Thoracic aorta (tissue), 2 donors: ENCODE data around the gene COPS9. TPM values are rescaled to one million over a fixed set of nuclear protein-coding genes. Genes with fewer than 3 reads are reported as not detected.

Experiments used
- ATAC-seq: fragments of 150-250 bp; one replicate; pipeline ENCODE4 v1.8.0; 2017; ENCODE audit warnings: low read depth; ENCODE audit not compliant: insufficient number of reproducible peaks, low FRiP score
- DNase-seq: peaks from one replicate; pipeline ENCODE4 v3.0.0-alpha.2; 2020; ENCODE audit warnings: low spot score
- H3K27ac ChIP-seq, 2 donors: fragments of 200-600 bp; sonication (generic); 1 replicate in 1 of 2; 2 replicates in 1 of 2; pipeline ENCODE4 v1.5.1; 2016; ENCODE audit warnings: mild to moderate bottlenecking in 2 of 2, moderate library complexity in 2 of 2
- H3K27me3 ChIP-seq: fragments of 200-600 bp; sonication (generic); replicated peaks from 2 replicates; pipeline ENCODE4 v1.6.0; 2016; ENCODE audit warnings: mild to moderate bottlenecking; ENCODE audit not compliant: insufficient read depth
- H3K36me3 ChIP-seq: fragments of 200-600 bp; sonication (generic); one replicate; pipeline ENCODE4 v1.5.1; 2016
- H3K4me1 ChIP-seq, 2 donors: fragments of 200-600 bp; sonication (generic); 1 replicate in 1 of 2; 2 replicates in 1 of 2; pipeline versions ENCODE4 v1.5.1 to v1.6.0; 2016; ENCODE audit warnings: low read depth in 2 of 2, mild to moderate bottlenecking in 1 of 2; ENCODE audit not compliant: control insufficient read depth in 1 of 2
- H3K4me3 ChIP-seq: fragments of 200-600 bp; sonication (generic); 2 replicates; pipeline ENCODE4 v1.5.1; 2016; ENCODE audit warnings: mild to moderate bottlenecking
- H3K9me3 ChIP-seq: fragments of 200-600 bp; sonication (generic); 2 replicates; pipeline ENCODE4 v1.5.1; 2016
- total RNA-seq, 2 donors: library from RNA; depleted of rRNA; stranded (reverse); fragments of >200 nt; gene quantifications; one replicate each; pipeline versions ENCODE4 v1.1.0 to v1.2.3, GENCODE V29; 2016
- TF ChIP-seq, protein P1 (sequence below): fragments of 200-600 bp; sonication (generic); IDR thresholded peaks from one replicate; pipeline ENCODE4 v1.5.1; 2019; ENCODE audit warnings: antibody characterized with exemption

The COPS9 gene
- total RNA-seq, 2 donors from 2014 or later, result 101 to 115 TPM

DNA sequence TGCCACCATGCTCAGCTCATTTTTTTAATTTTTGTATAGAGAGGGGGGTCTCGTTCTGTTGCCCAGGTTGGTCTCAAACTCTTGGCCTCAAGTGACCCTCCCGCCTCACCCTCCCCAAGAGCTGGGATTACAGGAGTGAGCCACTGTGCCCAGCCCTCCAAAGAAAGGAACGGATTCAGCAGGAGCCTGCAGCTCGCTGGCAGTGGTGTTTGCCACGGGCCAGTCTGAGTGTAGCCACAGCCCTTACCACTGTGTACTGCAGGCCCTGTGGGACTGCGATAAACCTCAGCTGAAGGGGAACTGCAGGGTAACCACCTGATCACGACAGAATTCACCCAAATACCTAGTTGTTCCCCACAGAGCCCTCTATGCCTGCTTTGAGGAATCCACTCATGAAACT lies 6.8 kb downstream of the COPS9 start:
- TF ChIP-seq, protein P1, sequence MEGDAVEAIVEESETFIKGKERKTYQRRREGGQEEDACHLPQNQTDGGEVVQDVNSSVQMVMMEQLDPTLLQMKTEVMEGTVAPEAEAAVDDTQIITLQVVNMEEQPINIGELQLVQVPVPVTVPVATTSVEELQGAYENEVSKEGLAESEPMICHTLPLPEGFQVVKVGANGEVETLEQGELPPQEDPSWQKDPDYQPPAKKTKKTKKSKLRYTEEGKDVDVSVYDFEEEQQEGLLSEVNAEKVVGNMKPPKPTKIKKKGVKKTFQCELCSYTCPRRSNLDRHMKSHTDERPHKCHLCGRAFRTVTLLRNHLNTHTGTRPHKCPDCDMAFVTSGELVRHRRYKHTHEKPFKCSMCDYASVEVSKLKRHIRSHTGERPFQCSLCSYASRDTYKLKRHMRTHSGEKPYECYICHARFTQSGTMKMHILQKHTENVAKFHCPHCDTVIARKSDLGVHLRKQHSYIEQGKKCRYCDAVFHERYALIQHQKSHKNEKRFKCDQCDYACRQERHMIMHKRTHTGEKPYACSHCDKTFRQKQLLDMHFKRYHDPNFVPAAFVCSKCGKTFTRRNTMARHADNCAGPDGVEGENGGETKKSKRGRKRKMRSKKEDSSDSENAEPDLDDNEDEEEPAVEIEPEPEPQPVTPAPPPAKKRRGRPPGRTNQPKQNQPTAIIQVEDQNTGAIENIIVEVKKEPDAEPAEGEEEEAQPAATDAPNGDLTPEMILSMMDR, result no peak
- Histone ChIP-seq H3K4me1 (peaks cover 0 to under 1% of the 10 kb centered on the region in 2 donors), H3K9me3 (no peaks in the 10 kb centered on the region), H3K36me3 (peaks cover 55% of the 10 kb centered on the region), H3K27me3 (no peaks in the 10 kb centered on the region), H3K4me3 (no peak overlapping the region), H3K27ac (no peak overlapping the region)
- ATAC-seq, result no peak
- no peak for DNase-seq

DNA sequence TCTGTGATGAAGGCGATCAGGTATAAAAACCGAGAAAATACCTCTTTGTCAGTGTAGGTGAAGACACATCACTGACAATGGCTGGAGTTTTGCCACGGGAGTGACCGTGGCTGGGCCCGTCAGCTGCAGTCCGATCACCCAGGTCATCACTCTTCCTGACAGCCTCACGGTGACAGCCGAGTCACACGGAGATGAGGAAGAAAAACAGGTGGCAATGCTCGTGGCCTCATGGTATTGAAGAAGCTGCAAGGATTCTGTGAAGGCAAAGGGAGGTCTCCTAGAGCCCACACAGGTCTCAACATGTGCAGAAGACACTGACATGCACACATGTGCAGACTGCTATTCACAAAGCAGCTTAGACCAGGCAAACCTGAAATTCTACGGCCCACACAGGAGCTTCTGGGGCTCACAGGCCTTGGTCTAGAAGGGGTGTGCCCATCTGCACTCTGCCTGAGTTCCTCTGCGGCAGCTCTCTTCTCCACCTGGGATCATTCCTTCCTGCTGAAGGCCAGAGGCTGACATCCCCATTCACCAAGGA lies 7.4 kb downstream of the COPS9 start:
- ATAC-seq, result no peak
- TF ChIP-seq, protein P1, result no peak
- peaks cover 55% of the 10 kb centered on the region for H3K36me3 ChIP-seq
- H3K27ac ChIP-seq, result no peak overlapping the region
- H3K4me3 ChIP-seq, result no peak overlapping the region
- H3K9me3 ChIP-seq, result no peaks in the 10 kb centered on the region
- H3K4me1 ChIP-seq, result no peaks in the 10 kb centered on the region
- no peaks in the 10 kb centered on the region for H3K27me3 ChIP-seq
- no peak for DNase-seq

DNA sequence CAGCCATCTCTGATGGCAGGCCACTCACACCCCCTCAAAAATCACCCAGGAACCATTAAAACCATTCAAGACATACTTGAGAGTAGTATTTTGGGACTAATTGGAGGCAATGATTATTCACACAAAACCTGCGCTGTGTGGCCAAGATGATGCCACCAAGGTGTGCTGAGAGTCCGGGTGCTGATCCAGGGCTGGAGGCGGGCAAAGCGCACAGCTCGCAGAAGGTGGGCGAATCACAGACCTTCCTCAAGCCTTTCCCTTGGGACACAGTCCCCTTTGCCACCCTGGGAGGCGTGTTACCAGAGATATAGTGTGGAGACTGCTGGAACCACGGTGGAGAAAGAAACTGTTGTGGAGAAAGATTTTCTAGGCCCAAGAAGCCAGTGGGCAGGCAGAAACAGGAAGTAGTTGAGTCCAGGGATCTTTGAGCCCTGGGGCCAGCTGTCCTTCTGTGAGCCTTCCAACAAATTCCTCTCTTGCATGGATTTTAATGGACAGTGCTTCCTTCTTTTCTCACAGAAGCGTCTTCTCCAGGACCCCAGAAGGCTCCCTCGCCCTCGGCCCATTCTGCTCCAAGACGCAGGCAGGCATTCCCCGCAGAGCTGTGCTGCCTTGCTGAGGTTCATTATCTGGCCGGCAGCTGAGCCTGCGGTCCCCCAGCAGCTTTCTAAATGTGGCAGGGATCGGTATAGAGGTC lies 8.0 kb downstream of the COPS9 start:
- no peak overlapping the region for H3K4me3 ChIP-seq
- no peak overlapping the region for H3K27ac ChIP-seq
- TF ChIP-seq, protein P1, result no peak
- no peaks in the 10 kb centered on the region for H3K9me3 ChIP-seq
- no peaks in the 10 kb centered on the region for H3K27me3 ChIP-seq
- peaks cover 53% of the 10 kb centered on the region for H3K36me3 ChIP-seq
- ATAC-seq (no peak), DNase-seq (no peak)
- H3K4me1 ChIP-seq, result no peaks in the 10 kb centered on the region

DNA sequence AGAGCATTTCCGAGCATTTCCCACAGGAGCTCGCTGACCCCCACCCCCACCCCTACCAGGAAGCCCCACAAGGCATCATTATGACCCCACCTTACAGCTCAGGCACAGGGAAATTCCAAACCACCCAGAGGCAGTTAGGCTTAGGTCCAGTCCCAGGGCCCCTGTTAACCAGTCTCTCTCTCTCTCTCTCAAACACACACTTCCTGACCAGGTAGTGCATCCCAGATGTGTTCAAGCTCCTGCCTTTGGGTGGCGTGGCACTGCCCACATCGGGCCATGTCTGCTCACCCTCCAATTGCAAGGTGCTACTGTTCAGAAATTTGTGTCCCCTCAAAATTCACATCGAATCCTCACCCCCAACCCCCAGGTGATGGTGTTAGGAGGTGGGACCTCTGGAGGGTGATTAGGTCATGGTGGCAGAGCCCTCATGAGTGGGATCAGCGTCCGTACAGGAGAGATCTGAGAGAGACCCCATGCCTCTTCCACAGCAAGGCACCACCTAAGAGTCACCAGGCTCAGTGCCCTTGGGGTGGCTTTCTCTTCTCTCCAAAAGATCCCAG lies 8.8 kb downstream of the COPS9 start:
- no peak for ATAC-seq
- Histone ChIP-seq H3K4me3 (no peak overlapping the region), H3K4me1 (no peaks in the 10 kb centered on the region), H3K27me3 (no peaks in the 10 kb centered on the region), H3K9me3 (no peaks in the 10 kb centered on the region), H3K27ac (no peak overlapping the region), H3K36me3 (peaks cover 47% of the 10 kb centered on the region)
- TF ChIP-seq, protein P1, result no peak
- DNase-seq, result no peak

DNA sequence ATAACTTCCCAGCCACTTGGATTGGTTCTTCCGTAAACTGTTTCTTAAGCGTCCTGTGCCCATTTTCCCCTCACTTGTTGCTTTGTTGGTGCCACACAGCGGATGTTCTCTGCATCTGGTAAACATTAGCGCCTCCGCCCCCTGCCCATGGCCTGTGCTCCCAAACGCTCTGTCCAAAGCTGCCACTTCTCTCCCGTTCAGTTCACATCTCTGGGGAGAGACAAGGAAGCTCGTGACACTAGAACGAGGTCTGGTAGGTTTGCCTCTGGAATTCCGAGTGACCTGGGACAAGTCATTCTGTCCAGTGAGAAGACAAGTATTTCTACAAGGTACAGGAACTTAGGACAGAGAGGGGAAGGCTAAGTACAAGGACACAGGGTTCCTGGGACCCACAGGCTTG lies 9.4 kb downstream of the COPS9 start:
- peaks cover 41% of the 10 kb centered on the region for H3K36me3 ChIP-seq
- DNase-seq, result no peak
- no peaks in the 10 kb centered on the region for H3K27me3 ChIP-seq

More for the DNA sequence above, 9.4 kb downstream of the COPS9 start:
- no peaks in the 10 kb centered on the region for H3K9me3 ChIP-seq
- no peak overlapping the region for H3K4me3 ChIP-seq
- TF ChIP-seq, protein P1, result no peak
- H3K27ac ChIP-seq, result no peak overlapping the region
- H3K4me1 ChIP-seq, result no peaks in the 10 kb centered on the region
- no peak for ATAC-seq
